Ovary (tissue), 9 donors: Measurements from ENCODE around the gene GPM6B. TPM values are rescaled to one million over a fixed set of nuclear protein-coding genes. Genes with fewer than 3 reads are reported as not detected.

Source experiments
- DNase-seq, 5 donors: peaks; one replicate each; pipeline ENCODE4 v3.0.0-alpha.2; 2019 to 2020
- H3K27ac ChIP-seq, 2 donors: fragments of 200-600 bp; one replicate each; pipeline versions ENCODE4 v1.5.1 to v1.8.0; 2019 to 2022
- H3K27me3 ChIP-seq: fragments of 200-600 bp; one replicate; pipeline ENCODE4 v1.8.0; 2022
- H3K36me3 ChIP-seq: fragments of 200-600 bp; sonication (generic); one replicate; pipeline ENCODE4 v1.5.1; 2019
- H3K4me1 ChIP-seq: one replicate; pipeline ENCODE4 v1.8.1; 2013; ENCODE audit warnings: mild to moderate bottlenecking, moderate library complexity; ENCODE audit not compliant: insufficient read depth
- H3K4me3 ChIP-seq: fragments of 200-600 bp; sonication (generic); one replicate; pipeline ENCODE4 v1.5.1; 2017
- H3K9me3 ChIP-seq, 2 donors: fragments of 200-600 bp in 1 of 2; sonication (generic) in 1 of 2; one replicate each; pipeline versions ENCODE4 v1.5.1 to v1.8.1; 2013 to 2019; ENCODE audit warnings: mild to moderate bottlenecking in 1 of 2, moderate library complexity in 1 of 2
- EP300 ChIP-seq: sonication (generic); formaldehyde crosslinking; IDR thresholded peaks from one replicate; pipeline ENCODE4 v1.6.1; 2017; ENCODE audit warnings: antibody characterized with exemption
- POLR2A ChIP-seq: fragments of 450-650 bp; IDR thresholded peaks from one replicate; pipeline ENCODE4 v1.6.1; 2017; ENCODE audit warnings: antibody characterized with exemption, mild to moderate bottlenecking, moderate library complexity
- whole genome bisulfite sequencing, 3 donors: extraction: QIAGEN DNeasy Blood & Tissue Kit in 1 of 3; methylation state at CpG; one replicate each; pipeline versions ENCODE4 v1.1.5 to v1.1.7; 2013 to 2017; 5-methylcytosine and 5-hydroxymethylcytosine counted together
- intact Hi-C, 4 donors: fragments of 100-400 bp; cut with DNase I; formaldehyde crosslinking; loops; one replicate each; pipeline versions ENCODE4 v1.11.0 to v1.15.1; 2022 to 2023
- polyA plus RNA-seq, 2 donors: library from polyadenylated mRNA; stranded (reverse); fragments of 200-250 nt in 1 of 2; fragments of 350-450 nt in 1 of 2; fragmentation: Illumina TruSeq in 1 of 2; extraction: RNeasy Lipid Tissue Mini Kit (QIAGEN cat#74804) in 1 of 2; gene quantifications; one replicate each; pipeline ENCODE4 v1.2.3, GENCODE V29; 2013 to 2014
- total RNA-seq, 7 donors: library from RNA; depleted of rRNA in 2 of 7; stranded (reverse); fragments of >200 nt in 2 of 7; fragmentation: NEBNext Ultra II Directional in 3 of 7; extraction: Animal tissue kit (Norgen Biotek cat#: 25700) in 3 of 7; gene quantifications; one replicate each; pipeline versions ENCODE4 v1.1.0 to v1.2.4, GENCODE V29; 2016 to 2023
- TF ChIP-seq, protein P1 (sequence below), 3 donors: fragments of 450-650 bp in 2 of 3; fragments of 200-600 bp in 1 of 3; IDR thresholded peaks; one replicate each; pipeline versions ENCODE4 v1.5.1 to v1.8.0; 2016 to 2022; ENCODE audit warnings: antibody characterized with exemption in 3 of 3, mild to moderate bottlenecking in 1 of 3
- donor health status: DM: no; HTN: no; CAD: no; lungs with moderate emphysema.
- donor health status: DM: no; HTN: no; CAD: no.
- donor health status: Bipolar disorder and iron deficiency.
- donor health status: DM: yes; HTN: yes; CAD: no.
- donor health status: DM: no; HTN: no; CAD: no.
- donor health status: DM: yes; HTN: yes; CAD: no.

GPM6B gene
- total and polyA plus RNA-seq, 9 donors = 1.00 to 9.4 (median 4.2) TPM

- Histone ChIP-seq H3K4me1 (no peaks in the 10 kb centered on the region), H3K27ac (no peak overlapping the region), H3K9me3 (no peaks in the 10 kb centered on the region), H3K27me3 (no peaks in the 10 kb centered on the region), H3K4me3 (no peak overlapping the region), H3K36me3 (no peaks in the 10 kb centered on the region)
- DNase-seq = no peak
- TF ChIP-seq, protein P1, sequence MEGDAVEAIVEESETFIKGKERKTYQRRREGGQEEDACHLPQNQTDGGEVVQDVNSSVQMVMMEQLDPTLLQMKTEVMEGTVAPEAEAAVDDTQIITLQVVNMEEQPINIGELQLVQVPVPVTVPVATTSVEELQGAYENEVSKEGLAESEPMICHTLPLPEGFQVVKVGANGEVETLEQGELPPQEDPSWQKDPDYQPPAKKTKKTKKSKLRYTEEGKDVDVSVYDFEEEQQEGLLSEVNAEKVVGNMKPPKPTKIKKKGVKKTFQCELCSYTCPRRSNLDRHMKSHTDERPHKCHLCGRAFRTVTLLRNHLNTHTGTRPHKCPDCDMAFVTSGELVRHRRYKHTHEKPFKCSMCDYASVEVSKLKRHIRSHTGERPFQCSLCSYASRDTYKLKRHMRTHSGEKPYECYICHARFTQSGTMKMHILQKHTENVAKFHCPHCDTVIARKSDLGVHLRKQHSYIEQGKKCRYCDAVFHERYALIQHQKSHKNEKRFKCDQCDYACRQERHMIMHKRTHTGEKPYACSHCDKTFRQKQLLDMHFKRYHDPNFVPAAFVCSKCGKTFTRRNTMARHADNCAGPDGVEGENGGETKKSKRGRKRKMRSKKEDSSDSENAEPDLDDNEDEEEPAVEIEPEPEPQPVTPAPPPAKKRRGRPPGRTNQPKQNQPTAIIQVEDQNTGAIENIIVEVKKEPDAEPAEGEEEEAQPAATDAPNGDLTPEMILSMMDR (IDR thresholded peaks at IDR 0.05) = no peak
- TF ChIP-seq POLR2A (no peak), EP300 (no peak)
- intact Hi-C loops = loop anchor here in 1 of 4 donors (10.0 kb wide), 1 partner anchor 270 kb away; no protein-coding TSS in a partner anchor
- WGBS, 3 donors = 71 to 76% (median 74%) methylated on average over 6 of the region's 6 CpGs
Observed at GRCh38 chrX:13764765-13765164, 52.1 kb downstream of the GPM6B start.

DNA sequence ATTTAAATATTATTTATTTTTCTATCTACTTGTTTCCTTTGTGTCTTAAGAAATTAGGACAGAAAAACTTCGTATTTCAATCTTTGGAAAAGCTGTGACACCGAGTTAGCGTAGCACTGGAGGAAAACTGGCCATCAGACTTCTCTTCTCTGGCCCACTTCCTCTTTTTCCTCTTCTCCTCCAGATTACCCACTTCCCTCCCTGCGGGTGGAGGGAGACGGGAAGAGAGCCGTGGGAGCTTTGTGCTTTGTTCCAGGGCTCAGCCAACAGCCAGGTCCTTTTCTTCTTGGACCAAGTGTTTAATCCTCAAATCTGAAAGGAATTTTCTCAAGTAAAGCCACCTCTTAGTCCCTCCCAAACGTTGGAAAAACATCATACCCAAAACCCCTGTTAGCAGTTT lies 52.6 kb downstream of the GPM6B start:
- WGBS, 3 donors = 67 to 78% (median 76%) methylated on average over 7 of the region's 7 CpGs
- Histone ChIP-seq H3K27me3 (no peaks in the 10 kb centered on the region), H3K4me1 (no peaks in the 10 kb centered on the region), H3K36me3 (no peaks in the 10 kb centered on the region), H3K4me3 (no peak overlapping the region), H3K9me3 (no peaks in the 10 kb centered on the region), H3K27ac (no peak overlapping the region)
- TF ChIP-seq, protein P1 (IDR thresholded peaks at IDR 0.05) = no peak
- TF ChIP-seq EP300 = no peak
- TF ChIP-seq POLR2A = no peak
- intact Hi-C loops = loop anchor here in 1 of 4 donors (10.0 kb wide), 1 partner anchor 271 kb away; no protein-coding TSS in a partner anchor
- no peak for DNase-seq

GRCh38 chrX:13763489-13763888 lies 53.4 kb downstream of the GPM6B start:
- no peak for DNase-seq
- no peaks in the 10 kb centered on the region for H3K9me3 ChIP-seq
- no peak for TF ChIP-seq POLR2A
- TF ChIP-seq, protein P1 (IDR thresholded peaks at IDR 0.05) = no peak
- no peak for TF ChIP-seq EP300
- no peaks in the 10 kb centered on the region for H3K4me1 ChIP-seq
- no peak overlapping the region for H3K4me3 ChIP-seq
- intact Hi-C loops = loop anchor here in 1 of 4 donors (10.0 kb wide), 1 partner anchor 271 kb away; no protein-coding TSS in a partner anchor
- WGBS, 3 donors = 84 to 90% (median 87%) methylated on average over 8 of the region's 8 CpGs
- H3K27me3 ChIP-seq = no peaks in the 10 kb centered on the region
- H3K36me3 ChIP-seq = no peaks in the 10 kb centered on the region
- no peak overlapping the region for H3K27ac ChIP-seq

GRCh38 chrX:13761606-13762414 lies 55.1 kb downstream of the GPM6B start:
- H3K4me1 ChIP-seq = no peaks in the 10 kb centered on the region
- no peaks in the 10 kb centered on the region for H3K36me3 ChIP-seq
- TF ChIP-seq POLR2A (no peak), EP300 (no peak)
- TF ChIP-seq, protein P1 (IDR thresholded peaks at IDR 0.05) = no peak
- 66 to 72% (median 67%) methylated on average over 7 of the region's 7 CpGs for WGBS, 3 donors
- H3K9me3 ChIP-seq = no peaks in the 10 kb centered on the region
- no peak overlapping the region for H3K27ac ChIP-seq
- H3K4me3 ChIP-seq = no peak overlapping the region
- intact Hi-C loops = loop anchor here in 1 of 4 donors (10.0 kb wide), 1 partner anchor 273 kb away; no protein-coding TSS in a partner anchor
- H3K27me3 ChIP-seq = no peaks in the 10 kb centered on the region
- no peak for DNase-seq
